H9 (cell line): Measurements from ENCODE around the gene MICA. TPM values are rescaled to one million over a fixed set of nuclear protein-coding genes. Genes with fewer than 3 reads are reported as not detected.

ENCODE experiments used
- DNase-seq: peaks from one replicate; pipeline ENCODE4 v3.0.0-alpha.2; 2017
- H2AFZ ChIP-seq: one replicate; pipeline ENCODE4 v1.6.1; 2013; ENCODE audit warnings: mild to moderate bottlenecking, low read length, control low read depth, moderate library complexity
- H2AK5ac ChIP-seq: 2 replicates; pipeline ENCODE4 v1.6.1; 2013; ENCODE audit warnings: low read length, control low read depth, mixed read lengths; ENCODE audit not compliant: insufficient read length
- H2BK120ac ChIP-seq: one replicate; pipeline ENCODE4 v1.6.1; 2013; ENCODE audit warnings: low read depth, mild to moderate bottlenecking, low read length, control low read depth, inconsistent platforms; ENCODE audit not compliant: poor library complexity, severe bottlenecking
- H2BK12ac ChIP-seq: 2 replicates; pipeline ENCODE4 v1.6.1; 2013; ENCODE audit warnings: low read length, control low read depth, mixed read lengths, low read depth; ENCODE audit not compliant: insufficient read length
- H2BK15ac ChIP-seq: 2 replicates; pipeline ENCODE4 v1.6.1; 2013; ENCODE audit warnings: low read depth, low read length, control low read depth
- H2BK20ac ChIP-seq: one replicate; pipeline ENCODE4 v1.6.1; 2013; ENCODE audit warnings: low read depth, mild to moderate bottlenecking, low read length, control low read depth, inconsistent platforms; ENCODE audit not compliant: poor library complexity, severe bottlenecking
- H2BK5ac ChIP-seq: 2 replicates; pipeline ENCODE4 v1.6.1; 2013; ENCODE audit warnings: low read length, control low read depth, mixed read lengths; ENCODE audit not compliant: insufficient read length
- H3K14ac ChIP-seq: 2 replicates; pipeline ENCODE4 v1.6.1; 2013; ENCODE audit warnings: low read length, control low read depth; ENCODE audit not compliant: insufficient read depth
- H3K18ac ChIP-seq: 2 replicates; pipeline ENCODE4 v1.6.1; 2013; ENCODE audit warnings: low read depth, mild to moderate bottlenecking, mixed read lengths, low read length, control low read depth; ENCODE audit not compliant: insufficient read length
- H3K23ac ChIP-seq: 2 replicates; pipeline ENCODE4 v1.6.1; 2013; ENCODE audit warnings: low read length, control low read depth, mixed read lengths, low read depth; ENCODE audit not compliant: insufficient read length
- H3K23me2 ChIP-seq: 2 replicates; pipeline ENCODE4 v1.6.1; 2013; ENCODE audit warnings: low read depth, mild to moderate bottlenecking, mixed read lengths, low read length, control low read depth; ENCODE audit not compliant: insufficient read length, poor library complexity, severe bottlenecking
- H3K27ac ChIP-seq: 2 replicates; pipeline ENCODE4 v1.5.1; 2013; ENCODE audit warnings: low read length, control low read depth, mixed read lengths, low read depth; ENCODE audit not compliant: insufficient read length
- H3K27me3 ChIP-seq: 2 replicates; pipeline ENCODE4 v1.6.1; 2013; ENCODE audit warnings: low read length, control low read depth, inconsistent platforms; ENCODE audit not compliant: insufficient read depth
- H3K4ac ChIP-seq: 2 replicates; pipeline ENCODE4 v1.6.1; 2013; ENCODE audit warnings: low read depth, mild to moderate bottlenecking, control low read depth, inconsistent platforms, low read length, moderate library complexity
- H3K4me1 ChIP-seq: 2 replicates; pipeline ENCODE4 v1.6.1; 2013; ENCODE audit warnings: low read length, control low read depth, inconsistent platforms; ENCODE audit not compliant: insufficient read depth
- H3K4me2 ChIP-seq: 2 replicates; pipeline ENCODE4 v1.6.1; 2013; ENCODE audit warnings: low read length, control low read depth, mixed read lengths; ENCODE audit not compliant: insufficient read length, insufficient read depth
- H3K56ac ChIP-seq: 2 replicates; pipeline ENCODE4 v1.6.1; 2013; ENCODE audit warnings: low read depth, mild to moderate bottlenecking, mixed read lengths, low read length, control low read depth; ENCODE audit not compliant: insufficient read length
- H3K79me1 ChIP-seq: 2 replicates; pipeline ENCODE4 v1.6.1; 2013; ENCODE audit warnings: low read depth, mild to moderate bottlenecking, moderate library complexity, low read length, control low read depth, inconsistent platforms; ENCODE audit not compliant: insufficient read depth, poor library complexity, severe bottlenecking
- H3K79me2 ChIP-seq: 2 replicates; pipeline ENCODE4 v1.6.1; 2013; ENCODE audit warnings: low read length, control low read depth, inconsistent platforms; ENCODE audit not compliant: insufficient read depth
- H3K9ac ChIP-seq: 2 replicates; pipeline ENCODE4 v1.6.1; 2013; ENCODE audit warnings: low read length, control low read depth, mixed read lengths; ENCODE audit not compliant: insufficient read length; ENCODE audit errors: extremely low read depth
- H3K9me3 ChIP-seq: one replicate; pipeline ENCODE4 v1.6.1; 2013; ENCODE audit warnings: low read depth, low read length, inconsistent platforms; ENCODE audit not compliant: control insufficient read depth
- H3T11ph ChIP-seq: one replicate; pipeline ENCODE4 v1.6.1; 2013; ENCODE audit warnings: mild to moderate bottlenecking, low read length, control low read depth, inconsistent platforms
- H4K20me1 ChIP-seq: one replicate; pipeline ENCODE4 v1.6.1; 2013; ENCODE audit not compliant: control insufficient read depth, insufficient read length, insufficient read depth
- H4K5ac ChIP-seq: 2 replicates; pipeline ENCODE4 v1.6.1; 2013; ENCODE audit warnings: low read depth, mild to moderate bottlenecking, mixed read lengths, low read length, control low read depth; ENCODE audit not compliant: insufficient read length
- H4K8ac ChIP-seq: replicated peaks from 2 replicates; pipeline ENCODE4 v1.6.1; 2013; ENCODE audit warnings: low read length, control low read depth, mixed read lengths, low read depth; ENCODE audit not compliant: insufficient read length
- H4K91ac ChIP-seq: 2 replicates; pipeline ENCODE4 v1.6.1; 2013; ENCODE audit warnings: low read depth, mild to moderate bottlenecking, moderate library complexity, mixed read lengths, low read length, control low read depth; ENCODE audit not compliant: insufficient read length
- H3K27ac Mint-ChIP-seq, 3 experiments: 2 replicates in 2 of 3; 3 replicates in 1 of 3; pipeline ENCODE4 v1.8.0; 2020 to 2021; ENCODE audit warnings: mixed read lengths in 3 of 3, mild to moderate bottlenecking in 1 of 3, moderate library complexity in 1 of 3
- H3K27me3 Mint-ChIP-seq: 2 replicates; pipeline ENCODE4 v1.8.0; 2021; ENCODE audit warnings: low read depth, mild to moderate bottlenecking, moderate library complexity, mixed read lengths
- H3K36me3 Mint-ChIP-seq, 3 experiments: 2 replicates in 2 of 3; 3 replicates in 1 of 3; pipeline ENCODE4 v1.8.0; 2020 to 2021; ENCODE audit warnings: low read depth in 3 of 3, mixed read lengths in 3 of 3; ENCODE audit not compliant: insufficient read depth in 1 of 3
- H3K4me1 Mint-ChIP-seq, 2 experiments: 2 replicates each; pipeline ENCODE4 v1.8.0; 2020; ENCODE audit warnings: mixed read lengths in 2 of 2
- H3K4me3 Mint-ChIP-seq, 2 experiments: 2 replicates in 1 of 2; 3 replicates in 1 of 2; pipeline ENCODE4 v1.8.0; 2020 to 2021; ENCODE audit warnings: mild to moderate bottlenecking in 2 of 2, mixed read lengths in 2 of 2, moderate library complexity in 1 of 2
- H3K9me3 Mint-ChIP-seq, 2 experiments: 2 replicates in 1 of 2; 3 replicates in 1 of 2; pipeline ENCODE4 v1.8.0; 2020; ENCODE audit warnings: mild to moderate bottlenecking in 2 of 2, mixed read lengths in 2 of 2, moderate library complexity in 1 of 2
- WGBS: extraction: QIAGEN DNeasy Blood & Tissue Kit; methylation state at CpG from one replicate; pipeline ENCODE4 v1.1.7; 2013; ENCODE audit warnings: missing lambda C conversion rate, low lambda C conversion rate, mixed read lengths; ENCODE audit not compliant: insufficient read length; ENCODE audit errors: extremely low coverage; 5-methylcytosine and 5-hydroxymethylcytosine counted together
- total RNA-seq: library from RNA; stranded (reverse); gene quantifications from 2 replicates; pipeline ENCODE4 v1.2.1, GENCODE V29; 2021
- TF ChIP-seq, protein P1 (sequence below): fragments of 200-600 bp; sonication (generic); conservative IDR thresholded peaks from 3 replicates; pipeline ENCODE4 v1.8.0; 2021; ENCODE audit warnings: antibody characterized with exemption, mild to moderate bottlenecking

MICA gene
- total RNA-seq, 1 experiment from 2014 or later: 8.5 TPM

DNA sequence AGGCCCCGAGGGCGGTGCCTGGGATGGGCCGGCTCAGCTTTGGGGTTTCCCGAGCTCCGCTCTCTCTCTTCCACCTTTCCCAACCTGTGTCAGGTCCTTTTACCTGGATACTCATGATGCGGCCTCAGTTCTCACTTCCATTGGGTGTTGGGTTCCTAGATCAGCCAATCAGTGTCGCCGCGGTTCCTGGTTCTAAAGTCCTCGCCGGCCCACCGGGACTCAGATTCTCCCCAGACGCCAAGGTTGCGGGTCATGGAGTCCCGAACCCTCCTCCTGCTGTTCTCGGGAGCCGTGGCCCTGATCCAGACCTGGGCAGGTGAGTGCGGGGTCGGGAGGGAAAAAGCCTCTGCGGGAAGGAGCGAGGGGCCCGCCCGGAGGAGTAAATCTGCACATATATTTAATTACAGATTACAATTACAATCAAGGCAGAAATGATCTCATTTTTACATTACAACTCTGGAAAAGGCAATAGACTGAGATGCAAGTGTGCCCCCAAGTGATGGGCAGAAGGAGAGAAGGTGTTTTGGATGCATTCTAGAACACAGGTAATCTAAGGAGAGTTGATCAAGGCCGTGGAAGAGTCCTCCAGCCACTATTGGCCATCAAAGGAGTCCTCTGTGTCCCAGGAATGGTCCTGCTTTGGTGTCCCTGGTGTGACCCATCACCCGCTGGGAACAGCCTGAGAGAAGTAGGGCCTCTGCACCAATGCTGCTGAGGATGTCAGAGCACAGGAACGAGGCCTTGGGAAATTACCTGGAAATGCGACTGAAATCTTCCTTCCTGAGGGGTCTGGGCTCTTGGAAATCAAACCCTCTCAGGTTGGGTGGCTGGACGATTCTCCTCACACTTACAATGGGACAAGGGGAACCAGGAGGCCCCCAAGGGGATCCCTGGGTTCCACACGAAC lies 59.8 kb downstream of the MICA start:
- no peak overlapping the region for H3K23ac ChIP-seq
- no peak overlapping the region for H4K8ac ChIP-seq
- H3T11ph ChIP-seq: no peak overlapping the region
- Mint-ChIP-seq H3K27ac (peak overlapping the region in 1 of 3 experiments; percentile 64; a peak in 1 of 7 replicates), H3K4me3 (peak overlapping the region; percentile 65 to 77), H3K4me1 (peaks cover 12 to 19% of the 10 kb centered on the region in 2 experiments), H3K9me3 (no peaks in the 10 kb centered on the region), H3K27me3 (peaks cover 18% of the 10 kb centered on the region), H3K36me3 (peaks cover 0 to 3% (median 0%) of the 10 kb centered on the region in 3 experiments; a peak in 1 of 7 replicates)
- no peaks in the 10 kb centered on the region for H3K79me1 ChIP-seq
- H2BK20ac ChIP-seq: no peak overlapping the region
- H3K4me2 ChIP-seq: peak overlapping the region; percentile 46
- H3K9ac ChIP-seq: no peak overlapping the region
- no peak overlapping the region for H3K27ac ChIP-seq
- no peak overlapping the region for H2BK12ac ChIP-seq
- peak overlapping the region; percentile 74 for H3K18ac ChIP-seq
- no peak overlapping the region for H2BK120ac ChIP-seq
- no peak overlapping the region for H3K4ac ChIP-seq
- peak; percentile 95 for DNase-seq
- no peak overlapping the region for H3K56ac ChIP-seq
- no peak overlapping the region for H4K5ac ChIP-seq
- H2BK15ac ChIP-seq: no peak overlapping the region
- peaks cover 6% of the 10 kb centered on the region; the same call in 1 of the 2 replicates for H3K4me1 ChIP-seq
- no peaks in the 10 kb centered on the region for H3K9me3 ChIP-seq
- H3K23me2 ChIP-seq: no peaks in the 10 kb centered on the region
- no CpG with 5 or more reads among the region's 29 CpGs for WGBS
- no peaks in the 10 kb centered on the region for H3K79me2 ChIP-seq
- no peak overlapping the region for H2BK5ac ChIP-seq
- TF ChIP-seq, protein P1, sequence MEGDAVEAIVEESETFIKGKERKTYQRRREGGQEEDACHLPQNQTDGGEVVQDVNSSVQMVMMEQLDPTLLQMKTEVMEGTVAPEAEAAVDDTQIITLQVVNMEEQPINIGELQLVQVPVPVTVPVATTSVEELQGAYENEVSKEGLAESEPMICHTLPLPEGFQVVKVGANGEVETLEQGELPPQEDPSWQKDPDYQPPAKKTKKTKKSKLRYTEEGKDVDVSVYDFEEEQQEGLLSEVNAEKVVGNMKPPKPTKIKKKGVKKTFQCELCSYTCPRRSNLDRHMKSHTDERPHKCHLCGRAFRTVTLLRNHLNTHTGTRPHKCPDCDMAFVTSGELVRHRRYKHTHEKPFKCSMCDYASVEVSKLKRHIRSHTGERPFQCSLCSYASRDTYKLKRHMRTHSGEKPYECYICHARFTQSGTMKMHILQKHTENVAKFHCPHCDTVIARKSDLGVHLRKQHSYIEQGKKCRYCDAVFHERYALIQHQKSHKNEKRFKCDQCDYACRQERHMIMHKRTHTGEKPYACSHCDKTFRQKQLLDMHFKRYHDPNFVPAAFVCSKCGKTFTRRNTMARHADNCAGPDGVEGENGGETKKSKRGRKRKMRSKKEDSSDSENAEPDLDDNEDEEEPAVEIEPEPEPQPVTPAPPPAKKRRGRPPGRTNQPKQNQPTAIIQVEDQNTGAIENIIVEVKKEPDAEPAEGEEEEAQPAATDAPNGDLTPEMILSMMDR: no peak
- no peak overlapping the region for H4K91ac ChIP-seq
- no peak overlapping the region for H2AK5ac ChIP-seq
- H4K20me1 ChIP-seq: no peaks in the 10 kb centered on the region
- no peaks in the 10 kb centered on the region for H3K27me3 ChIP-seq
- peak overlapping the region; percentile 71; the same call in 1 of the 2 replicates for H3K14ac ChIP-seq
- no peak overlapping the region for H2AFZ ChIP-seq
